ENCODE data around the gene CNTNAP5. TPM values are rescaled to one million over a fixed set of nuclear protein-coding genes. Genes with fewer than 3 reads are reported as not detected.

Gene CNTNAP5
- total RNA-seq, 1 experiment from 2014 or later = 0.48 TPM

DNA sequence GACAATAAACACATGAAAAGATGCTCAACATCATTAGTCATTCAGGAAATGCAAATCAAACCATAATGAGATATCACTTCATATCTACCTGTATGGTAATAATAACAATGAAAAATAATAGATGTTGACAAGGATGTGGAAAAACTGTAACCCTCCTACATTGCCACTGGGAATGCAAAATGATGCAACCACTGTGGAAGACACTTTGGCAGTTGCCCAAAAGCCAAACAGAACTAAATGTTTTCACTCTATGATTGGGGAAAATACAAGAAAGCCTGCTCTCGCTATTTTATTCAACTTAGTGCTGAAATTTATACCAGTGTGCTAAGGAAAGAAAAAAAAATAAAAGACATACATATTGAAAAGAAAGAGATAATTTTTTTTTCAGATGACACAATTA is 934.5 kb downstream of the CNTNAP5 start:
- H3K36me3 Mint-ChIP-seq (ENCODE audit: insufficient read depth in 1 of 3, low read depth in 3 of 3) = no peaks in the 10 kb centered on the region
- TF ChIP-seq, protein P1, sequence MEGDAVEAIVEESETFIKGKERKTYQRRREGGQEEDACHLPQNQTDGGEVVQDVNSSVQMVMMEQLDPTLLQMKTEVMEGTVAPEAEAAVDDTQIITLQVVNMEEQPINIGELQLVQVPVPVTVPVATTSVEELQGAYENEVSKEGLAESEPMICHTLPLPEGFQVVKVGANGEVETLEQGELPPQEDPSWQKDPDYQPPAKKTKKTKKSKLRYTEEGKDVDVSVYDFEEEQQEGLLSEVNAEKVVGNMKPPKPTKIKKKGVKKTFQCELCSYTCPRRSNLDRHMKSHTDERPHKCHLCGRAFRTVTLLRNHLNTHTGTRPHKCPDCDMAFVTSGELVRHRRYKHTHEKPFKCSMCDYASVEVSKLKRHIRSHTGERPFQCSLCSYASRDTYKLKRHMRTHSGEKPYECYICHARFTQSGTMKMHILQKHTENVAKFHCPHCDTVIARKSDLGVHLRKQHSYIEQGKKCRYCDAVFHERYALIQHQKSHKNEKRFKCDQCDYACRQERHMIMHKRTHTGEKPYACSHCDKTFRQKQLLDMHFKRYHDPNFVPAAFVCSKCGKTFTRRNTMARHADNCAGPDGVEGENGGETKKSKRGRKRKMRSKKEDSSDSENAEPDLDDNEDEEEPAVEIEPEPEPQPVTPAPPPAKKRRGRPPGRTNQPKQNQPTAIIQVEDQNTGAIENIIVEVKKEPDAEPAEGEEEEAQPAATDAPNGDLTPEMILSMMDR (conservative IDR thresholded peaks at IDR 0.05) = no peak

More for the DNA sequence above, 934.5 kb downstream of the CNTNAP5 start:
- no peaks in the 10 kb centered on the region for H3K4me1 Mint-ChIP-seq
- no peak for DNase-seq
- H3K27ac Mint-ChIP-seq = no peak overlapping the region
- Histone ChIP-seq H3T11ph (ENCODE audit: low read length) (no peak overlapping the region), H4K8ac (replicated peaks; ENCODE audit: insufficient read length, low read depth, low read length) (no peak overlapping the region), H2BK20ac (ENCODE audit: low read depth, low read length, poor library complexity, severe bottlenecking) (no peak overlapping the region), H3K23me2 (ENCODE audit: insufficient read length, low read depth, low read length, poor library complexity, severe bottlenecking) (no peaks in the 10 kb centered on the region), H3K9me3 (ENCODE audit: control insufficient read depth, low read depth, low read length) (no peaks in the 10 kb centered on the region), H3K4ac (ENCODE audit: low read depth, low read length) (no peak overlapping the region), H4K20me1 (ENCODE audit: control insufficient read depth, insufficient read depth, insufficient read length) (no peaks in the 10 kb centered on the region), H2AK5ac (ENCODE audit: insufficient read length, low read length) (no peak overlapping the region), H3K79me1 (ENCODE audit: insufficient read depth, low read depth, low read length, poor library complexity, severe bottlenecking) (no peaks in the 10 kb centered on the region), H3K27me3 (ENCODE audit: insufficient read depth, low read length) (no peaks in the 10 kb centered on the region), H3K56ac (ENCODE audit: insufficient read length, low read depth, low read length) (no peak overlapping the region), H4K5ac (ENCODE audit: insufficient read length, low read depth, low read length) (no peak overlapping the region), H3K18ac (ENCODE audit: insufficient read length, low read depth, low read length) (no peak overlapping the region), H4K91ac (ENCODE audit: insufficient read length, low read depth, low read length) (no peak overlapping the region), H3K9ac (ENCODE audit: extremely low read depth, insufficient read length, low read length) (no peak overlapping the region), H2AFZ (ENCODE audit: low read length) (no peak overlapping the region), H2BK120ac (ENCODE audit: low read depth, low read length, poor library complexity, severe bottlenecking) (no peak overlapping the region), H2BK15ac (ENCODE audit: low read depth, low read length) (no peak overlapping the region), H2BK12ac (ENCODE audit: insufficient read length, low read depth, low read length) (no peak overlapping the region), H3K79me2 (ENCODE audit: insufficient read depth, low read length) (no peaks in the 10 kb centered on the region), H3K4me2 (ENCODE audit: insufficient read depth, insufficient read length, low read length) (no peak overlapping the region), H3K4me1 (ENCODE audit: insufficient read depth, low read length) (no peaks in the 10 kb centered on the region), H3K27ac (ENCODE audit: insufficient read length, low read depth, low read length) (no peak overlapping the region), H3K14ac (ENCODE audit: insufficient read depth, low read length) (no peak overlapping the region), H3K23ac (ENCODE audit: insufficient read length, low read depth, low read length) (no peak overlapping the region), H2BK5ac (ENCODE audit: insufficient read length, low read length) (no peak overlapping the region)
- no peak overlapping the region for H3K4me3 Mint-ChIP-seq
- no peaks in the 10 kb centered on the region for H3K9me3 Mint-ChIP-seq
- no peaks in the 10 kb centered on the region for H3K27me3 Mint-ChIP-seq (ENCODE audit: low read depth)
- WGBS (ENCODE audit: extremely low coverage, insufficient read length, low lambda C conversion rate) = no CpG with 5 or more reads among the region's 1 CpG
